Activated naive CD4-positive, alpha-beta T cell treated with anti-CD3 and anti-CD28 coated beads, Interleukin-2, amount 50 U/mL, for 72 hours (primary cell): ENCODE results near the gene SLC12A8. TPM values are rescaled to one million over a fixed set of nuclear protein-coding genes. Genes with fewer than 3 reads are reported as not detected.

Experiments used
- ATAC-seq, 2 donors: fragments of 150-1000 bp; cut with Tn5 transposase; 2 replicates each; pipeline ENCODE4 v1.10.0; 2021; ENCODE audit warnings: mild to moderate bottlenecking in 2 of 2, moderate library complexity in 2 of 2
- DNase-seq, 2 donors: peaks; one replicate each; pipeline ENCODE4 v3.0.0; 2021 to 2022; ENCODE audit warnings: low spot score in 2 of 2
- H3K27ac Mint-ChIP-seq, 2 donors: one replicate each; pipeline ENCODE4 v1.8.0; 2022; ENCODE audit warnings: mild to moderate bottlenecking in 2 of 2, mixed read lengths in 2 of 2
- H3K36me3 Mint-ChIP-seq, 2 donors: one replicate each; pipeline ENCODE4 v1.8.0; 2022; ENCODE audit warnings: mixed read lengths in 2 of 2
- H3K9me3 Mint-ChIP-seq, 2 donors: one replicate each; pipeline ENCODE4 v1.8.0; 2022; ENCODE audit warnings: mixed read lengths in 2 of 2
- total RNA-seq, 2 donors: library from RNA; stranded (reverse); gene quantifications; one replicate each; pipeline ENCODE4 v1.2.3, GENCODE V29; 2022

Gene SLC12A8
- total RNA-seq, 2 donors from 2014 or later = 0.34 to 0.35 TPM

- Mint-ChIP-seq H3K36me3 (peaks cover 0 to 6% of the 10 kb centered on the region in 2 donors), H3K9me3 (no peaks in the 10 kb centered on the region), H3K27ac (no peak overlapping the region)
- DNase-seq = no peak
- ATAC-seq = peak in 1 of 2 donors; percentile 56
Observed at GRCh38 chr3:125120379-125121122, 92.0 kb downstream of the SLC12A8 start.

- Mint-ChIP-seq H3K9me3 (no peaks in the 10 kb centered on the region), H3K27ac (peak overlapping the region in 1 of 2 donors; percentile 67), H3K36me3 (peaks cover 0 to 6% of the 10 kb centered on the region in 2 donors)
- ATAC-seq (peak; percentile 73 to 85), DNase-seq (no peak)
Observed at GRCh38 chr3:125119752-125120378, 92.7 kb downstream of the SLC12A8 start.

DNA sequence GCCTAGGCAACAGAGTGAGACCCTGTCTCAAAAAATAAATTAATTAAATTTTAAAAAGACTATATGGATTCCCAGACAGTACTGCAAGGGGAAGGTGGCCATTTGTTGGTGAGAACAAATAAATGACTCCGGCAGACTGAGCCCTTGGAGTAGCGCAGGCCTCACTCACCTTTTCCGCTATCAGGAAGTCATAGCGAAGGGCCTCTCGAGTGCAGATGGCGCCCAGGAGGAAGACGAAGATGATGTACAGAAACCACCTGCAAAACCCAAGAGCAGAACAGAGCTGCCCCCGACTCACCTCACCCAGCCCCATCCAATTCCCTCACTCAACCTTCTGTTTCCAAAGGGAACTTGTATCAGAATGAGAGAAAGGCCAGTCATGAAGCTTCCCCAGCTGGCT lies 93.9 kb downstream of the SLC12A8 start:
- no peak for ATAC-seq
- Mint-ChIP-seq H3K27ac (no peak overlapping the region), H3K9me3 (no peaks in the 10 kb centered on the region), H3K36me3 (peaks cover 5 to 6% of the 10 kb centered on the region in 2 donors)
- DNase-seq = no peak

DNA sequence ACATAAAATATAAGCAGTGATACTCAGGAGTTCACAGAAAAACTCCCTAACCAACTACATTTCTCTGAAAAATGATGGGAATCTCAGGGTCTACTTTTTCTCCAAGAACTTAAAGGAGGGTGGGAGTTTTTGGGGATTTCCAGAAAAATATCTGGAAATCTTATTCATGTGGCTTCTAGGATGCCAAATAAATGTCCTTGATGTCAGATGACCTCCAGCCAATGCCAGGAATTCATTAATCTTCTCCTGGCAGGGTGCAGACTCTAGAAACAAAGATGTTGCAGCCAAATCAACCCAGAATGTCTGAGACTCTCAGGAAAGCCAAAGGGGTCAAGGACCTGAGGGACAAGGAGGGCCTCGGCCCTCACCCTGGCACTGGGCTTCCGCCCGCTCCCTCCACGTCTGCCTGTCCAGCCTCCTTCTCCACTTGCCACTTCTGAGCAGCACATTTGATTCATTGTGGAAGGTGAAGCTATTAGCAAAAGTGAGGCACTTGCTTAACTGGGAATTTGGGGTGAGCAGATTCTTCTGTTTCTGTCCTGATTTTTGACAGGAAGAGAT lies 94.8 kb downstream of the SLC12A8 start:
- Mint-ChIP-seq H3K36me3 (peaks cover 4 to 9% of the 10 kb centered on the region in 2 donors), H3K9me3 (no peaks in the 10 kb centered on the region), H3K27ac (no peak overlapping the region)
- DNase-seq (no peak), ATAC-seq (no peak)

DNA sequence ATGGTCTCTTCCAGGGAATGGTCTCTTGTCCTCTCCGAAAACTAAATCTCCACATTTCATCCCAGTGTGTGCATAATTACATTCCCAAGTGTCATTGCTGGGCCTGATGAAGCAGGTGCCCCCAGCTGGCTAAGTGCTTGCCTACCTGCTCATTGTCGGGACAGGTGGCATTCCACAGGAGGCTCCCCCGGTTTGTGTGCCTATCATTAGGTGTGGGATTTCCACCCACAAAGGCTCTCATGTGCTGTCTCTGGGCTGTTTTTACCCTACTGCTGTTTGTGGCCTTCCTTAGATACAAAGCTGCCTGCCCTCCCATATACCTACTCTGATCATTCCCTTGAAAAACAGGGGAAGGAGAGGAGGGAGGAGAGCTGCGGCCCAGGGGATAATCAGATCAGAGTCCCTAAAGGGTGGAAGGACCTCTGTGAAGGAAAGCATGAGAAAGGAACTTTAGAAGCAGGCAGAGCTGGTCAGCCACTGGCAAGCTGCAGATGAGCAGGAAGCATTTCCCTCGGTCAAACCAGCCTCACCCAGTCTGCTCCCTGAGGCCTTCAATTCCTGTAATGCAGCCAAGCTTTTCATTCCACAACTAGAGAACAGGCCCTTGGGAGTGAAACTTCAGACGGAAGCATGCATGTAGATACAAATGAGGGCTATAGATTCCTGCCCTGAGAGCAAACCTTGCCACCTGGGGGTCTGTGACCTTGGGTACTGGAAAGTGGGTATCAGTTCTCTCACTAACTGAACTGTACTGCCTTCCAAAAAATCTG lies 96.1 kb downstream of the SLC12A8 start:
- ATAC-seq = no peak
- Mint-ChIP-seq H3K9me3 (no peaks in the 10 kb centered on the region), H3K27ac (no peak overlapping the region), H3K36me3 (peaks cover 0 to 14% of the 10 kb centered on the region in 2 donors)
- no peak for DNase-seq

DNA sequence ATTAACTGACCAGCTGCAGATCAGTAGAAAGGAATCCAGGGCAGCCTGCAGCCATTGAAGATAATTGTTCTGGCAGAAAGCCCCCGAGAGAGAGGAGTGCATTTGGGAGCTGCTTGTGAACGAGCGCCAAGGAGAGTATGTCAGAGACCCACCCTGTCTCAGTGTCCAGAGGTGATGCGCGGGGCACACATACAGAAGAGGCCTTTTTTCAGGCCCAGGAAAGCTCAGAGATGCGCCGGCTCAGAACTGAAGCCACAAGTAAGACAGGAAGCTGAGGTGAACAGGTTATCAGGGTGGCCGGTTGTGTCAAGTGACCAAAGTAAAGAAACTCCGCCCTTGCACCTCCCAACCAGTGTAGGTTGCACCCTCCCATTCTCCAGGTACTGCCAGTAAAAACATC lies 96.9 kb downstream of the SLC12A8 start:
- DNase-seq (no peak), ATAC-seq (no peak)
- H3K27ac Mint-ChIP-seq = no peak overlapping the region
- H3K9me3 Mint-ChIP-seq = no peaks in the 10 kb centered on the region
- H3K36me3 Mint-ChIP-seq = peaks cover 0 to 14% of the 10 kb centered on the region in 2 donors

- Mint-ChIP-seq H3K36me3 (peaks cover 0 to 14% of the 10 kb centered on the region in 2 donors), H3K9me3 (no peaks in the 10 kb centered on the region), H3K27ac (no peak overlapping the region)
- DNase-seq = no peak
- no peak for ATAC-seq
Observed at GRCh38 chr3:125112981-125113380, 99.6 kb downstream of the SLC12A8 start.

- DNase-seq = no peak
- no peak for ATAC-seq
- H3K36me3 Mint-ChIP-seq = peaks cover 0 to 14% of the 10 kb centered on the region in 2 donors
- H3K9me3 Mint-ChIP-seq = no peaks in the 10 kb centered on the region
- peak overlapping the region in 1 of 2 donors; percentile 69 for H3K27ac Mint-ChIP-seq
Observed at GRCh38 chr3:125110876-125111480, 101.6 kb downstream of the SLC12A8 start.

DNA sequence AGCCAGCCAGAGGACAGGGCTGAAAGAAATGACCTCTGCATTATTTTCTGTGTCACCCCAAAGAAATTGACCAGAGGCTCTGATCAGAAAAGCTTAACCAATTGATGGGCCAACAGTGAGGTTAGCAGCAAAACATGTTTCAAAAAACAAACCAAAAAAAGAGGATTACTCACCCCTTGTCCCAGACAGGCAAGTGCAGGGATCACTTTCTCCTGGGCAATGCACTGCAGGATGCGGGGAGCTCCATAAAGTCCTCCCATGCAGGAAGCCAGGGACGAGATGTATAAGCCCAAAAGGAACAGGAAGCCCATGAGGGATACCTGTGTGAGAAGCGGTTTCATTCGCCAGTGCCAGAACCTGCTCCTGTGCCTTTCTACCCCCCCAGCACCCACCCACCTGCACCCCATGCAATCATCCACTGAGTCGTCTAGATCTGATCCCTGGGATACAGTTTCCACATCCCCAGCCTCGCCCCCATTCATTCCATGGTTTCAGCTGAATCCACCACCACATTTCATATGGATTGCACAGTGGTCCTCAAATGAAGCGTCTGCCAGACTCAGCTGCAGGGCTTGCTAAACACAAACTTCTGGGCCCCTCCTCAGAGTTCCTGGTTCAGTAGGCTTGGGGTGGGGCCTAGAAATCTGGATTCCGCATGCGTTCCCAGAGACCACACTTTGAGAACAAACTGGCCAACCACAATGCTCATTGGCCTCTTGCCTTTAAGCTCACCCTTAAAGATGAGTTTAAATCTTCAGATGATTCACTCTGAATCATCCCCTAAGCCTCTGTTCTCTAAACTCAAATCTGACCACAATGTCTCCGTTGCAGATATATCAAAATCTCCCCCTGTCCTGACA lies 102.3 kb downstream of the SLC12A8 start:
- Mint-ChIP-seq H3K27ac (peak overlapping the region in 1 of 2 donors; percentile 69), H3K36me3 (peaks cover 3 to 14% of the 10 kb centered on the region in 2 donors), H3K9me3 (peaks cover 0 to 2% of the 10 kb centered on the region in 2 donors)
- DNase-seq (no peak), ATAC-seq (peak; percentile 93 to 98)

- Mint-ChIP-seq H3K36me3 (peaks cover 9 to 18% of the 10 kb centered on the region in 2 donors), H3K27ac (no peak overlapping the region), H3K9me3 (peaks cover 0 to 8% of the 10 kb centered on the region in 2 donors)
- ATAC-seq (no peak), DNase-seq (no peak)
Observed at GRCh38 chr3:125109536-125109925, 103.0 kb downstream of the SLC12A8 start.

GRCh38 chr3:125108833-125109535 lies 103.6 kb downstream of the SLC12A8 start:
- DNase-seq (no peak), ATAC-seq (no peak)
- Mint-ChIP-seq H3K9me3 (peaks cover 0 to 8% of the 10 kb centered on the region in 2 donors), H3K36me3 (peaks cover 9 to 17% of the 10 kb centered on the region in 2 donors), H3K27ac (no peak overlapping the region)

DNA sequence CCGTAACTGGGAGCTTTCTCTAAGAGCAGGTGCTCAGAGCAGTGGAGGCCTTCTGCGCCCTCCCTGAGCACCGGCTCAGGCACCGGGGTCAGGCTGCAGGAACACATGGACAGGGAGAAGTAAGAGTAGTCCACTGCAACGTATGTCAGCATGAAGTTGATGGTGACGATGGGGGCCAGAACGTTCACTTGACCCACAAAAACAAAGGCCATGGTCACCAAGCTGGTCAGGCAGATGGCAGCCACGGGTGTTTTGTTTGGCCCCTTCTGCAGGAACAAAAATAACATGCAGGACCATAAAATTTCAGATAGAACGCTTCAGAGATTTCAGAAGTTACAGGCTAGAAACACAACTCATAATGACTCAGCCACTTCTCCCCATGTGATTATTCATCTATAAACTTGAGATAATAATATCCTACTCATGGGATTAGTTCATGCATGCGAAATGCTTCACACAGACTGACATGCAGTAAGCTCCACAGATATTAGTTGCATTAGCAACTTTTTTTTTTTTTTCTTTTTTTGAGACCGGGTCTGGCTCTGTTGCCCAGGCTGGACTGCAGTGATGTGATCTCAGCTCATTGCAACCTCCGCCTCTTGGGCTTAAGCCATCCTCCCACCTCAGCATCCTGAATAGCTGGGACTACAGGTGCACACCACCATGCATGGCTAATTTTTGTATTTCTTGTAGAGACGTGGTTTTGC lies 104.5 kb downstream of the SLC12A8 start:
- H3K36me3 Mint-ChIP-seq = peaks cover 9 to 10% of the 10 kb centered on the region in 2 donors
- ATAC-seq = peak in 1 of 2 donors; percentile 68
- H3K27ac Mint-ChIP-seq = no peak overlapping the region
- H3K9me3 Mint-ChIP-seq = peaks cover 0 to 8% of the 10 kb centered on the region in 2 donors
- no peak for DNase-seq

GRCh38 chr3:125107363-125107762 lies 105.2 kb downstream of the SLC12A8 start:
- H3K27ac Mint-ChIP-seq = no peak overlapping the region
- H3K9me3 Mint-ChIP-seq = peaks cover 0 to 8% of the 10 kb centered on the region in 2 donors
- H3K36me3 Mint-ChIP-seq = peaks cover 7 to 9% of the 10 kb centered on the region in 2 donors
- no peak for ATAC-seq
- DNase-seq = no peak

- DNase-seq (no peak), ATAC-seq (no peak)
- Mint-ChIP-seq H3K9me3 (peaks cover 0 to 8% of the 10 kb centered on the region in 2 donors), H3K36me3 (peaks cover 4 to 10% of the 10 kb centered on the region in 2 donors), H3K27ac (no peak overlapping the region)
Observed at GRCh38 chr3:125105116-125105515, 107.4 kb downstream of the SLC12A8 start.
